GM12892 (cell line): Measurements from ENCODE around the gene DDC.

Experiments used
- POLR2A ChIP-seq: IDR thresholded peaks from 2 replicates; pipeline ENCODE4 v1.6.1; 2011; ENCODE audit warnings: low read depth, low read length, control low read depth
- POLR2AphosphoS5 ChIP-seq: IDR thresholded peaks from 2 replicates; pipeline ENCODE4 v1.6.1; 2011; ENCODE audit warnings: low read depth, low read length, control low read depth
- TAF1 ChIP-seq: IDR thresholded peaks from 2 replicates; pipeline ENCODE4 v1.6.1; 2011; ENCODE audit warnings: low read depth, mild to moderate bottlenecking, control low read depth, low read length, borderline replicate concordance

DNA sequence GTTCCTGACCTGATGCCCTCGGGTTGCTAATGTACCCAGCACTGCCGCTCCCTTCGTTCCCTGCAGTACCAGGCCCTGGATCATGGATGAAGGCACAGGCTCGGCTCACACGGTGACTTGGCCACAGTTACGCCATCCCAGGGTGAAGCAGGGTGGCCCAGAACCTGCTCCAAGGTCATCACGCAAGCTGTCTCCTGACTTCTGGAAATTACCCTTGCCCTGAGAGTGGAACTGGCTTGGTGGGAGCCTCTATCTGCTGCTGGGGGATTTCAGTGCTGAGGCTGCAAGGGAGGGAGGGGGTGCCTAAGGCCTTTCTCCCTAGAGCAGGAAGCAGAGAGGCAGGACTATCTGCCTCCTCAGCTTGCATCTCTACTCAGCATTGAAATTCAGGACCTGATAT, 151.6 kb downstream of the DDC start:
- TF ChIP-seq POLR2A (no peak), POLR2AphosphoS5 (no peak), TAF1 (no peak)
